ENCODE data around the gene PRORP.
"Not testable (repeated sequence)": the region's sequence is repeated elsewhere in the genome, so short reads cannot be mapped to it uniquely, and the experiment has no call there.

PRORP gene

DNA sequence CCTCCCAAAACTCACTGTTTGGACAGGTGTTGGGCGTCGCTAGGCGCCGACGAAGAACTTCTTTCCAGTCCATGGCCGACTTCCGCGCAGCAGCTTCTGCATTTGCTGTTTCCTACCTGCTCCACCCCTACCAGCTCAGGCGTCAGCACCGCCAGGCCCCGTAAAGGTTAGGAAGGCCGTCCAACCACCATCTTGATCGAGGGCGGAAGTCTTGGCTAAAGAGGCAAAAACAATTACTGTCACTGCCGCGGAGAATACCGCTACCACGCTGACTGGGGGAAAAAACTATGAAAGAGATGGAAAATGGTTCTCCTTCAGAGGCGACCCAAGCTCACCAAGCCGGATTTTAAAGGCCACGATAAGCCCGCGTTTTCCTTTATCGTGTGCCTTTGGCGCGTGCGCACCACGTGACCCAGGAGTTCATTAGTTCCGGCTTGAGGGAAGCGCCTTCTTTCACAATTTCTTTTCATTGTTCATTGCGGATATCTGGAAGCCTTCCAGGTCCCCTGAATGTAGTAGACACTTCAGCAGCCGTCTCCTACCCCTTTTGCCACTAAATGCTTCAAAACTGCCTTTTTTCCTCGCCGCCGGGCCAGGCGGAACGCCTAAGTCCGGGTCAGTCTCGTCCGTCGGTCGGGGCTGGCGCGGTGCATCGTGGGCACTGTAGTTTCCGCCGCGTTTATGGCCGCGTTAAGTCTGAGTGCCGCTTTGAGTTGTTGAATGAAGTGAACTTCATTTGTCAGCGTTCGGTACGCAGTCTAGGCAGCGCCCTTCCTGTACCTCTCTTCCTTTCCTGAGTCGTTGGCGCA, at the start of gene PRORP, which contains the start of gene PPP2R3C:
Gene PRORP (plus strand): TSS at position 666 of the 809 bp plus-strand sequence. CDS start 694 bp downstream, outside the sequence.
Gene PPP2R3C (minus strand): TSS at position 104 of the 809 bp plus-strand sequence. CDS start 31 bp downstream, at position 73.
- peak; percentile 77 to 78 for DNase-seq (ENCODE audit: low read depth in 2 of 2)

GRCh38 chr14:35073486-35073885, 48.9 kb upstream of the PRORP start:
- DNase-seq (ENCODE audit: low read depth in 2 of 2): no peak

- no peak for DNase-seq (ENCODE audit: low read depth in 2 of 2)
Measured at GRCh38 chr14:35078082-35078481, 44.3 kb upstream of the PRORP start.

- no peak for DNase-seq (ENCODE audit: low read depth in 2 of 2)
Measured at GRCh38 chr14:35079742-35080141, 42.6 kb upstream of the PRORP start.

DNA sequence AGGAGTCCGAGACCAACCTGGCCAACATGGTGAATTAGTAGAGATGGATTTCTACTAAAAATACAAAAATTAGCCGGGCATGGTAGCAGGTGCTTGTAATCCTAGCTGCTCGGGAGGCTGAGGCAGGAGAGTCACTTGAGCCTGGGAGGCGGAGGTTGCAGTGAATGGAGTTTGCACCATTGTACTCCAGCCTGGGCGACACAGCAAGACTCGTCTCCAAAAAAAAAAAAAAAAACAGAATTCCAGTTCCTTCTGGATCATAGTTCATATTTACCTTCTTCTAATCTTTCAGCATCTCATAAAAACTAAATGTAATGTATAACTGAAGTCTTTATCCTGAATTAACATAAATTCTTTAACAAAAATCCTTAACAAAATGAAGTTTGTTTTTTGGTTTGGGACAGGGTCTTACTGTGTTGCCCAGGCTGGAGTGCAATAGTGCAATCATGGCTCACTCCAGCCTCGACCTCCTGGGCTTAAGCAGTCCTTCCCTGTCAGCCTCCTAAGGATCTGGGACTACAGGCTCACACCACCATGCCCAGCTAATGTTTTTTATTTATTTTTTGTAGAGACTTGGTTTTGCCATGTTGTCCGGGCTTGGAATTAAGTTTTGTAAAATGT, 38.7 kb upstream of the PRORP start:
- no peak for DNase-seq (ENCODE audit: low read depth in 2 of 2)

GRCh38 chr14:35085441-35085840, 36.9 kb upstream of the PRORP start:
- DNase-seq (ENCODE audit: low read depth in 2 of 2): no peak

GRCh38 chr14:35088514-35088913, 33.8 kb upstream of the PRORP start:
- DNase-seq (ENCODE audit: low read depth in 2 of 2): no peak

DNA sequence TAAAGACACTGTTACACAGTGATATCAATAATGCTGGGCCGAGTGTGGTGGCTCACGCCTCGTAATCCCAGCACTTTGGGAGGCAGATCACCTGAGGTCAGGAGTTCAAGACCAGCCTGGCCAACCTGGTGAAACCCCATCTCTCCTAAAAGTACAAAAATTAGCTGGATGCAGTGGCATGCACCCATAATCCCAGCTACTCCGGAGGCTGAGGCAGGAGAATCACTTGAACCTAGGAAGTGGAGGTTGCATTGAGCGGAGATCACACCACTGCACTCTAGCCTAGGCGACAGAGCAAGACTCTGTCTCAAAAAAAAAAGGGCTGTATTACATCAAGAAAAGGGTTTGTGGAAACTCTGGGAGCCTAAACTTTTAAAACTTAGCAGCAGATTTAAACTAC, 27.7 kb upstream of the PRORP start:
- not testable (repeated sequence) for DNase-seq (ENCODE audit: low read depth in 2 of 2)

DNA sequence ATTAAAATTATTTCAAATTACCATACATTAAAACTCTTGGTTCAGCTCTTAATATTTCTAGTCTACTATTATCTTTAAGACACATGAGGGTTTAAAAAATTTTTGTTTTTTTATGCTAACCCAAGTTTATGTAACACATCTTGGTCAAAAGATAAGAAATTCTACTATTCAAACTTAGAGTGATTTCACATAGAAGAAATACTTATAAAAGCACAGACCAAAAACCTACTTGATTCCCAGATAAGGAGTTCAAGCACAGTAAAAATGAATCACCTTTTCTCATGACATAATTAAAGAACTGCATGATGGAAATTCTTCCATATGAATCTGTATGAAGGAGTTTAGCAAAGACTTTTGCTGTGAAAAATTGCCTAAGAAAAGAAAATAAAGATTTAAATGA, 14.5 kb upstream of the PRORP start:
- no peak for DNase-seq (ENCODE audit: low read depth in 2 of 2)

GRCh38 chr14:35112641-35113040, 9.7 kb upstream of the PRORP start:
- no peak for DNase-seq (ENCODE audit: low read depth in 2 of 2)

GRCh38 chr14:35113308-35113950, 8.9 kb upstream of the PRORP start:
- DNase-seq (ENCODE audit: low read depth in 2 of 2): no peak

- DNase-seq (ENCODE audit: low read depth in 2 of 2): no peak
Measured at GRCh38 chr14:35114036-35114435, 8.3 kb upstream of the PRORP start.

DNA sequence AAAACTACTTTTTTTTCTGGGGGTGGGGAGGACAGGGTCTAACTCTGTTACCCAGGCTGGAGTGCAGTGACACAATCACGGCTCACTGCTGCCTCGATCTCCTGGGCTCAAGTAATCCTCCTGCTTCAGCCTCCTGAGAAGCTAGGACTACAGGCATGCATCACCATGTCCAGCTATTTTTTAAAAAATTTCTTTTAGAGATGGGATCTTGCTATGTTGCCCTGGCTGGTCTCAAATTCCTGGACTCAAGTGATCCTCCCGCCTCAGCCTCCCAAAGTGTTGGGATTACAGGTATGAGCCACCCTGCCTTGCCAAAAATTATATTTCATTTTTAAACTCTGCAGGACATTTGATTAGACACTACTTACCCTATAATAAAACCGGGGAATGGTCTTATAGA, 6.1 kb upstream of the PRORP start:
- DNase-seq (ENCODE audit: low read depth in 2 of 2): no peak

- no peak for DNase-seq (ENCODE audit: low read depth in 2 of 2)
Measured at GRCh38 chr14:35117112-35117511, 5.2 kb upstream of the PRORP start.

- DNase-seq (ENCODE audit: low read depth in 2 of 2): no peak
Measured at GRCh38 chr14:35121026-35121886, 1.1 kb upstream of the PRORP start.

- DNase-seq (ENCODE audit: low read depth in 2 of 2): no peak
Measured at GRCh38 chr14:35122696-35123387, 490 bp downstream of the PRORP start.

GRCh38 chr14:35123388-35123703, 994 bp downstream of the PRORP start:
- no peak for DNase-seq (ENCODE audit: low read depth in 2 of 2)

- DNase-seq (ENCODE audit: low read depth in 2 of 2): no peak
Measured at GRCh38 chr14:35124127-35124526, 1.8 kb downstream of the PRORP start.

DNA sequence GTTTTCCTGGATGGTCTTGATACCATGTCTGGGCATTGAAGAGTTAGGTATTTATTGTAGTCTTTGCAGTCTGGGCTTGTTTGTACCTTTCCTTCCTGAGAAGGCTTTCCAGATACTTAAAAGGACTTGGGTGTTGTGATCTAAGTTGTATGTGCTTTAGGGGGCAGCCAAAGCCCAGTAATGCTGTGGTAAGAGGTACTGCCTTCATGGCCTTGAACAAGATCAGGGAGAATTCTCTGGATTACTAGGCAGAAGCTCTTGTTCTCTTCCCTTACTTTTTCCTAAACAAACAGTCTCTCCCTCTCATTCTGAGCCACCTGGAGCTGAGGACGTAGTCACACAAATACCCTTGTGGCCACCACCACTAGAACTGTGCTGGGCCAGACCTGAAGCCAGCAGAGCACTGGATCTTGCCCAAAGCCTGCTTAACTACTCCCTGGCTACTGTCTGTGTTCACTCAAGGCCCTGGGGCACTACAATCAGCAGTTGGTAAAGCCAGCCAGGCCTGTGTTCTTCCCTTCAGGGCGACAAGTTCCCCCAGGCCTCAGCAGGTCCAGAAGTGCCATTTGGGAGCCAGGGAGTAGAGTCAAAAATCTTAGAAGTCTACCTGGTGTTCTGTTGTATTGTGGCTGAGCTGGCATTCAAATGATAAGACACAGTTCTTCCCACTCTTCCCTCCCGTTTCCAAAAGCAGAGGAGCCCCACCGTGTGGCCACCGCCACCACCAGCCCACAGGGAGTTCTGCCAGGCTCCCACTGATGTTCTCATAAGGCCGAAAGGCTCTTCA, 11.4 kb downstream of the PRORP start:
- no peak for DNase-seq (ENCODE audit: low read depth in 2 of 2)

GRCh38 chr14:35134329-35135123, 12.2 kb downstream of the PRORP start:
- DNase-seq (ENCODE audit: low read depth in 2 of 2): no peak
